ENCODE data around the gene ALDH4A1. TPM values are rescaled to one million over a fixed set of nuclear protein-coding genes. Genes with fewer than 3 reads are reported as not detected.
A peak's percentile ranks its signal among the peaks of the same experiment; 100 is the strongest.

The ALDH4A1 gene
- total and polyA plus RNA-seq, 9 of the 15 experiments (the other 6 are each of a cell fraction or from before 2014, with no cell fraction given), result 0.27 to 31.4 (median 16.6) TPM

DNA sequence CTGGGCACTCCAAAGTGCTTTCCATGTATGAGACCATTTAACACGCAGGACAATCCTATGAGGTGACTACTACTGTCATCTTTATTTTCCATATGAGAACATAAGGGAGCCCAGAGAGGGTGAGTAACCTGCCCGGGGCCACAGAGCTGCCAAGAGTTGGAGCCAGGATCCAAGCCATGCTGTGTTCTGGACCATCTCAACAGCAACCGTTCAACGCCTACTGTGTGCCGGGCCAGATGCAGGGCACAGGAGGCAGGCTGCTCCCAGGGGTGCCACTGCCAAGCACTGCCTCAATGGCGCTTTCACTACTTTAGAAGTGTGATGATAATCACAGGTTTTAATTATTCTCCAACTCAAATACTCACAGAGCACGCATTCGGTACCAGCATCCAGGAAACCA lies 3.8 kb downstream of the ALDH4A1 start:
- Histone ChIP-seq H3K4me1 (replicated peaks in 1 of 2; ENCODE audit: control insufficient read depth in 2 of 2, insufficient read depth in 2 of 2, low read length in 2 of 2) (peaks cover 20 to 30% of the 10 kb centered on the region in 2 experiments), H3K27ac (ENCODE audit: extremely low read depth, low read depth, low read length) (no peak overlapping the region), H3K79me2 (ENCODE audit: control insufficient read depth, insufficient read depth, low read length) (peaks cover 11% of the 10 kb centered on the region; the same call in 1 of the 3 replicates), H3K27me3 (ENCODE audit: control insufficient read depth in 2 of 2, insufficient read depth in 2 of 2, low read length in 2 of 2) (no peaks in the 10 kb centered on the region), H3K9me3 (replicated peaks; ENCODE audit: control insufficient read depth, insufficient read depth, low read depth, low read length) (no peaks in the 10 kb centered on the region), H2AFZ (ENCODE audit: low read depth, low read length) (no peak overlapping the region), H3K9ac (ENCODE audit: insufficient read depth in 1 of 2, low read depth in 2 of 2, low read length in 2 of 2) (no peak overlapping the region), H3K4me3 (no peak overlapping the region), H3K4me2 (ENCODE audit: insufficient read depth, low read length) (no peak overlapping the region), H4K20me1 (replicated peaks; ENCODE audit: control insufficient read depth, insufficient read depth, low read length) (peaks cover 15% of the 10 kb centered on the region), H3K36me3 (ENCODE audit: control insufficient read depth, insufficient read depth, low read length) (0 out of 3 replicates have a peak, but pooled peaks cover 6% of the 10 kb centered on the region), H3K9me1 (ENCODE audit: control insufficient read depth, insufficient read depth, low read length) (no peaks in the 10 kb centered on the region)
- 85% methylated on average over 8 of the region's 8 CpGs for WGBS (ENCODE audit: insufficient coverage, low coverage, missing lambda C conversion rate)
- intact Hi-C loops (cut with micrococcal nuclease), result no loop called here
- in situ Hi-C loops (cut with MboI), result no loop called here
- CTCF ChIA-PET (ENCODE audit: low intra/inter-chr PET ratio), result no interaction called here
- POLR2A ChIA-PET, result interaction anchor here (1.1 to 2.1 kb wide), 2 partner anchors 9 to 15 kb away, joined by 3 to 9 read pairs; no protein-coding TSS in a partner anchor
- FAIRE-seq (no peak), ATAC-seq (no peak), DNase-seq (ENCODE audit: extremely low read depth in 1 of 4, low spot score in 3 of 4) (no peak)
- no peak for TF ChIP-seq CXXC5 (CRISPR knock-in tag; IDR thresholded peaks at IDR 0.05)
- TF ChIP-seq ZFP36 (IDR thresholded peaks at IDR 0.05; ENCODE audit: low read depth, low read length, partially characterized antibody), result peak; percentile 62
- BruUV-seq (replicated peaks), result no TSS peak

DNA sequence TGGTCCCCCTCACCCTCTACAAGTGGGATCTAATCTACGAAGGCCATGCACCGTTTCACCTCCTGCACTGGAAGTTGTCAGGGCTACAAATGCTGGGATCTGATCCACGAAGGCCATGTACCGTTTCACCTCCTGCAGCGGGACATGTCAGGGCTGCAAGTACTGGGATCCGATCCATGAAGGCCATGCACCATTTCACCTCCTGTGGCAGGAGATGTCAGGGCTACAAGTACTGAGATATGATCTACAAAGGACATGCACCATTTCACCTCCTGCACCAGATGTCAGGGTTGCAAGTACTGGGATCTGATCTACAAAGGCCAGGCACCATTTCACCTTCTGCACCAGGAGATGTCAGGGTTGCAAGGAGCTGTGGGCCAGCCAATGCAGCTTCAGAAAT lies 7.0 kb downstream of the ALDH4A1 start:
- peak in 2 of 4 experiments; percentile 33 to 41 for DNase-seq (ENCODE audit: extremely low read depth in 1 of 4, low spot score in 3 of 4)
- Histone ChIP-seq H3K4me1 (replicated peaks in 1 of 2; ENCODE audit: control insufficient read depth in 2 of 2, insufficient read depth in 2 of 2, low read length in 2 of 2) (peaks cover 26 to 28% of the 10 kb centered on the region in 2 experiments), H4K20me1 (replicated peaks; ENCODE audit: control insufficient read depth, insufficient read depth, low read length) (peaks cover 16% of the 10 kb centered on the region), H3K27me3 (ENCODE audit: control insufficient read depth in 2 of 2, insufficient read depth in 2 of 2, low read length in 2 of 2) (no peaks in the 10 kb centered on the region), H3K4me3 (no peak overlapping the region), H3K9me1 (ENCODE audit: control insufficient read depth, insufficient read depth, low read length) (no peaks in the 10 kb centered on the region), H3K36me3 (ENCODE audit: control insufficient read depth, insufficient read depth, low read length) (0 out of 3 replicates have a peak, but pooled peaks cover 6% of the 10 kb centered on the region), H3K9me3 (replicated peaks; ENCODE audit: control insufficient read depth, insufficient read depth, low read depth, low read length) (no peaks in the 10 kb centered on the region), H3K79me2 (ENCODE audit: control insufficient read depth, insufficient read depth, low read length) (0 out of 3 replicates have a peak, but pooled peaks cover 2% of the 10 kb centered on the region), H3K27ac (ENCODE audit: extremely low read depth, low read depth, low read length) (no peak overlapping the region), H3K4me2 (ENCODE audit: insufficient read depth, low read length) (no peak overlapping the region), H2AFZ (ENCODE audit: low read depth, low read length) (no peak overlapping the region), H3K9ac (ENCODE audit: insufficient read depth in 1 of 2, low read depth in 2 of 2, low read length in 2 of 2) (peak overlapping the region in 1 of 2 experiments; percentile 65; a peak in 1 of 4 replicates)
- in situ Hi-C loops (cut with MboI), result no loop called here
- BruUV-seq (replicated peaks), result no TSS peak
- intact Hi-C loops (cut with micrococcal nuclease), result no loop called here
- ChIA-PET POLR2A (no interaction called here), CTCF (ENCODE audit: low intra/inter-chr PET ratio) (no interaction called here)
- 60% methylated on average over 6 of the region's 6 CpGs for WGBS (ENCODE audit: insufficient coverage, low coverage, missing lambda C conversion rate)
- ATAC-seq, result no peak
- peak; percentile 40 for FAIRE-seq
- TF ChIP-seq PTRF (tag; IDR thresholded peaks at IDR 0.05), result no peak
- TF ChIP-seq CBFA2T2 (conservative IDR thresholded peaks at IDR 0.05), result peak; percentile 20; the same call in 1 of the 2 replicates
- no peak for TF ChIP-seq SMAD2 (IDR thresholded peaks at IDR 0.05; ENCODE audit: low read depth, low read length)
- TF ChIP-seq ARID1B (IDR thresholded peaks at IDR 0.05), result 0 out of 2 replicates have a peak, but pooled peaks have one; percentile 17
- TF ChIP-seq, protein P1, sequence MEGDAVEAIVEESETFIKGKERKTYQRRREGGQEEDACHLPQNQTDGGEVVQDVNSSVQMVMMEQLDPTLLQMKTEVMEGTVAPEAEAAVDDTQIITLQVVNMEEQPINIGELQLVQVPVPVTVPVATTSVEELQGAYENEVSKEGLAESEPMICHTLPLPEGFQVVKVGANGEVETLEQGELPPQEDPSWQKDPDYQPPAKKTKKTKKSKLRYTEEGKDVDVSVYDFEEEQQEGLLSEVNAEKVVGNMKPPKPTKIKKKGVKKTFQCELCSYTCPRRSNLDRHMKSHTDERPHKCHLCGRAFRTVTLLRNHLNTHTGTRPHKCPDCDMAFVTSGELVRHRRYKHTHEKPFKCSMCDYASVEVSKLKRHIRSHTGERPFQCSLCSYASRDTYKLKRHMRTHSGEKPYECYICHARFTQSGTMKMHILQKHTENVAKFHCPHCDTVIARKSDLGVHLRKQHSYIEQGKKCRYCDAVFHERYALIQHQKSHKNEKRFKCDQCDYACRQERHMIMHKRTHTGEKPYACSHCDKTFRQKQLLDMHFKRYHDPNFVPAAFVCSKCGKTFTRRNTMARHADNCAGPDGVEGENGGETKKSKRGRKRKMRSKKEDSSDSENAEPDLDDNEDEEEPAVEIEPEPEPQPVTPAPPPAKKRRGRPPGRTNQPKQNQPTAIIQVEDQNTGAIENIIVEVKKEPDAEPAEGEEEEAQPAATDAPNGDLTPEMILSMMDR (IDR thresholded peaks at IDR 0.05 in 2 of 3, conservative IDR thresholded peaks at IDR 0.05 in 1 of 3; ENCODE audit: insufficient read depth in 2 of 3, low read depth in 1 of 3, low read length in 3 of 3), result peak in 1 of 3 experiments; percentile 5; a peak in 1 of 6 replicates
- TF ChIP-seq BCL6 (CRISPR knock-in tag; IDR thresholded peaks at IDR 0.05), result no peak
- no peak for TF ChIP-seq ZNF384 (IDR thresholded peaks at IDR 0.05; ENCODE audit: low read depth, low read length)
- TF ChIP-seq, protein P2, sequence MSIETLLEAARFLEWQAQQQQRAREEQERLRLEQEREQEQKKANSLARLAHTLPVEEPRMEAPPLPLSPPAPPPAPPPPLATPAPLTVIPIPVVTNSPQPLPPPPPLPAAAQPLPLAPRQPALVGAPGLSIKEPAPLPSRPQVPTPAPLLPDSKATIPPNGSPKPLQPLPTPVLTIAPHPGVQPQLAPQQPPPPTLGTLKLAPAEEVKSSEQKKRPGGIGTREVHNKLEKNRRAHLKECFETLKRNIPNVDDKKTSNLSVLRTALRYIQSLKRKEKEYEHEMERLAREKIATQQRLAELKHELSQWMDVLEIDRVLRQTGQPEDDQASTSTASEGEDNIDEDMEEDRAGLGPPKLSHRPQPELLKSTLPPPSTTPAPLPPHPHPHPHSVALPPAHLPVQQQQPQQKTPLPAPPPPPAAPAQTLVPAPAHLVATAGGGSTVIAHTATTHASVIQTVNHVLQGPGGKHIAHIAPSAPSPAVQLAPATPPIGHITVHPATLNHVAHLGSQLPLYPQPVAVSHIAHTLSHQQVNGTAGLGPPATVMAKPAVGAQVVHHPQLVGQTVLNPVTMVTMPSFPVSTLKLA (conservative IDR thresholded peaks at IDR 0.05), result no peak
- peak; percentile 25; the same call in 1 of the 2 replicates for TF ChIP-seq TAL1 (IDR thresholded peaks at IDR 0.05)
- TF ChIP-seq SP2 (IDR thresholded peaks at IDR 0.05; ENCODE audit: extremely low read depth, low read depth, low read length, poor library complexity, severe bottlenecking), result no peak
- TF ChIP-seq POLR2B (IDR thresholded peaks at IDR 0.05; ENCODE audit: low read depth, partially characterized antibody), result no peak
